ENCODE data around the gene PRPF38A.
A peak's percentile ranks its signal among the peaks of the same experiment; 100 is the strongest.

Gene PRPF38A

DNA sequence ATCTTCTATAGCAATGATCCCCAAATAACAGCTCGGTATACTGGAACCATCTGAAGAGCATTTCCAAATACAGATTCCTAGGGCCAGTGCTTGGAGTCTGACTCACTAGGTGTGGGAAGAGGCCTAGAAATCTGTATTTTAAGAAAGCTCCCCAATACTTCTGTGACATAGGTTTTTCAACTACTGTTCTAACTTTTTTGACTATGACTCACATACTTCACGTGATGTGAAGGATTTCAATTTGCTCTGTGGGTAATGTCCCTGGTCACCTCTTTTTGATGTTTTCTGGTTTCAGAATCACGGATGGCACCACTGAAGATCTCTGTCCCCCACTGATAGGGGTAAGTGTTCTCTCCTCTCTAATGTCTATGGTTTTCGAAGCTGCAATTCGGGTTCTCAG is 11.2 kb upstream of the PRPF38A start:
- H3K4me1 ChIP-seq = no peaks in the 10 kb centered on the region
- H3K27ac ChIP-seq = no peak overlapping the region
- H3K27me3 ChIP-seq = no peaks in the 10 kb centered on the region
- H3K4me3 ChIP-seq = no peak overlapping the region
- no peak overlapping the region for H3K4me2 ChIP-seq
- H3K36me3 ChIP-seq = peaks cover 99% of the 10 kb centered on the region
- H3K9me3 ChIP-seq = no peaks in the 10 kb centered on the region
- TF ChIP-seq Cebpa-rat (IDR thresholded peaks at IDR 0.05) = no peak
- H4K20me1 ChIP-seq = peaks cover 5% of the 10 kb centered on the region; the same call in 1 of the 2 replicates
- H3K9ac ChIP-seq = no peak overlapping the region

GRCh38 chr1:52399629-52400028 is 4.8 kb upstream of the PRPF38A start:
- peaks cover 78% of the 10 kb centered on the region for H3K36me3 ChIP-seq
- H3K27ac ChIP-seq = no peak overlapping the region
- no peak overlapping the region for H3K4me2 ChIP-seq
- H3K4me3 ChIP-seq = no peak overlapping the region
- H3K9me3 ChIP-seq = no peaks in the 10 kb centered on the region
- no peak for TF ChIP-seq Cebpa-rat (IDR thresholded peaks at IDR 0.05)
- H3K27me3 ChIP-seq = no peaks in the 10 kb centered on the region
- no peaks in the 10 kb centered on the region; the same call in 1 of the 2 replicates for H4K20me1 ChIP-seq
- no peak overlapping the region for H3K9ac ChIP-seq
- H3K4me1 ChIP-seq = peaks cover 19% of the 10 kb centered on the region

GRCh38 chr1:52400131-52400530 is 4.3 kb upstream of the PRPF38A start:
- Histone ChIP-seq H3K36me3 (peaks cover 73% of the 10 kb centered on the region), H3K27ac (no peak overlapping the region), H3K27me3 (no peaks in the 10 kb centered on the region), H3K9ac (no peak overlapping the region), H3K4me1 (peaks cover 19% of the 10 kb centered on the region), H4K20me1 (peaks cover 1% of the 10 kb centered on the region; the same call in 1 of the 2 replicates), H3K4me2 (no peak overlapping the region), H3K9me3 (no peaks in the 10 kb centered on the region), H3K4me3 (no peak overlapping the region)
- no peak for TF ChIP-seq Cebpa-rat (IDR thresholded peaks at IDR 0.05)

DNA sequence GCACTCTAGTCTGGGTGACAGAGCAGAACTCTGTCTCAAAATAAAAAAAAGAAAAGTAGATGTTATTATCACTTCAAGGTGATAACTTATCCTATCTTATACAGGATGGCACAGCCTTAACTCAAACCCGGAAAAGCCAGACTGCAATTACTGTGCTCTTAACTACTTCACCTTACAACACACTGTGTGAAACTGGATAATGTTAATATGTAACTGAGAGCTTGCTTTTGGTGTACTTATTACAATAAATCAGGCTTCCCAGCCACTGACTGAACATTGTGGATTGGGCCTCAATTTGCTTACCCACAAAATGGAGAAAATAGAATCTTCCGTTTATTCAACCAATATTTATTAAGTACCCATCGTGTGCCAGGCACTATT is 1.6 kb upstream of the PRPF38A start:
- no peaks in the 10 kb centered on the region for H3K9me3 ChIP-seq
- H3K9ac ChIP-seq = peak overlapping the region; percentile 95
- TF ChIP-seq Cebpa-rat (IDR thresholded peaks at IDR 0.05) = no peak
- peak overlapping the region; percentile 90 for H3K4me2 ChIP-seq
- H3K4me1 ChIP-seq = peaks cover 37% of the 10 kb centered on the region
- H4K20me1 ChIP-seq = peaks cover 17% of the 10 kb centered on the region
- peak overlapping the region; percentile 84 for H3K4me3 ChIP-seq
- H3K36me3 ChIP-seq = peaks cover 67% of the 10 kb centered on the region
- no peak overlapping the region; the same call in 1 of the 2 replicates for H3K27ac ChIP-seq
- no peaks in the 10 kb centered on the region for H3K27me3 ChIP-seq

DNA sequence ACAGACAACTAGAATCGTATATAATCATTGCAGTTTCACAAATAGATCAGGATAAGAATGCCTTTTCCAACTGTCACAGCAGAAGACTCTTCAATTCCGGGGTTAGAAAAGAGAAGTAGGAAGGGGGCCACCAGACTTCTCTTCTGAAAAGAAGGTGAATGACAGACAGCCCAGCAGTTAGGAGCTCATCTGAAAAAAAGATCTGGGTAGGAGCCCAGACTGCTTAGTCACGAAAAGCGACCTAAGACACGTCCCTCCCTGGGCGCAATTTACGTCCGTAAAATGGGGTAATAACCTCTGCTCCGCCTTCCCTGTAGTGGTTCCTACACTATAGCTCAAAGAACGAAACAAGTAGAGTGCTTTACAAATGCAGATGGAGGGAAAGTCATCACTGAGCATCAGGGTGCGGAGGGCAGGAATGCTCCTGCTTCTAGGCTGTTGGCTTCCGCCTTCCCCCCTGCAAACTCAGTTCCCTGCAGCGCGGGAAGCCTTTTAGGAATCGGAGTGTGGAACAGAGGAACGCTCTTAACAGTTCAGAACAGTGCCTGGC is 761 bp upstream of the PRPF38A start:
- H3K4me3 ChIP-seq = peak overlapping the region; percentile 84
- no peaks in the 10 kb centered on the region for H3K9me3 ChIP-seq
- H3K27ac ChIP-seq = peak overlapping the region; percentile 94
- no peak for TF ChIP-seq Cebpa-rat (IDR thresholded peaks at IDR 0.05)
- peaks cover 37% of the 10 kb centered on the region for H3K4me1 ChIP-seq
- peak overlapping the region; percentile 95 for H3K9ac ChIP-seq
- no peaks in the 10 kb centered on the region for H3K27me3 ChIP-seq
- H4K20me1 ChIP-seq = peaks cover 17% of the 10 kb centered on the region; the same call in 1 of the 2 replicates
- peak overlapping the region; percentile 90 for H3K4me2 ChIP-seq
- H3K36me3 ChIP-seq = peaks cover 67% of the 10 kb centered on the region

DNA sequence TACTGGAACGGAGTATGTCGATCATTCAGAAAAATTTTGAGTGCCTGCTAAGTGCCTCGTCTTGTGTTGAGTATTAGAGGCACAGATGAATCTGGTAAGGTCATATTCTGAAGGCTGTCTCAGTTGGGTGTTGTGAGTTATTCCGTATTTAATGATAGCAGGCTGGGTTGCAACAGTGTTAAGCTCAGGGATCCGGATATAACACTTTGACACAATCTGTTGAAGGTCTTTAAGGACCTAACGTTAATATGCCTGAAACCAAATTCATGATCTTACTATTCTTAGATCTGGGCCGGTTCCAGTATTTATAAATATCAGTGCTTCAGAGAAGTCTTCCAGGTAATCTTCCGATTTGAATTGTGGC is 555 bp downstream of the PRPF38A start:
- Histone ChIP-seq H3K4me3 (peak overlapping the region; percentile 84), H3K27me3 (no peaks in the 10 kb centered on the region), H3K27ac (peak overlapping the region; percentile 94), H3K36me3 (peaks cover 66% of the 10 kb centered on the region), H3K9me3 (no peaks in the 10 kb centered on the region), H4K20me1 (peaks cover 17% of the 10 kb centered on the region; the same call in 1 of the 2 replicates), H3K9ac (peak overlapping the region; percentile 95), H3K4me2 (peak overlapping the region; percentile 75), H3K4me1 (peaks cover 37% of the 10 kb centered on the region)
- no peak for TF ChIP-seq Cebpa-rat (IDR thresholded peaks at IDR 0.05)

DNA sequence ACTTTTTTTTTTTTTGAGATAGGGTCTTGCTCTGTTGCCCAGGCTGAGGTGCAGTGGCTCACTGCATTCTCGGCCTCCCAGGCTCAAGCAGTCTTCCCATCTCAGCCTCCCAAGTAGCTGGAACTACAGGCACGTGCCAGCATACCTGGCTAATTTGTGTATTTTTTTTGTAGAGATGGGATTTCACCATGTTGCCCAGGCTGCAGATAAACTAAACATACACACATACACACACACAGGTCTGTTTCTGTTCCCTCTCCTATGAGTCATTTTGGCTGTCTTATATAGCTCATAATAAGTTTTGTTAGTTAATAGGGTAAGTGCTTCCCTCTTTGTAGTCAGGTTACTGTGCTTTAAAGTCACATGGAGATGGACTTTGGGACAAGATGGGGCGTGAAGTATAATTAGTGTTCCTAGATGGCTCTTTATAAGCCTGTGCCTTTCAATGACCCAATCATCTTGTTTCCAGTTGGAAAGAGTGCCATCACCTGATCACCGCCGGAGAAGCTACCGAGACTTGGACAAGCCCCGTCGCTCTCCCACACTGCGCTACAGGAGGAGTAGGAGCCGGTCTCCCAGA is 9.1 kb downstream of the PRPF38A start:
- Histone ChIP-seq H3K36me3 (peaks cover 99% of the 10 kb centered on the region), H3K4me1 (no peaks in the 10 kb centered on the region), H3K9ac (no peak overlapping the region), H3K27ac (no peak overlapping the region), H3K4me3 (no peak overlapping the region), H4K20me1 (0 out of 2 replicates have a peak, but pooled peaks cover 9% of the 10 kb centered on the region), H3K27me3 (no peaks in the 10 kb centered on the region), H3K4me2 (no peak overlapping the region), H3K9me3 (no peaks in the 10 kb centered on the region)
- no peak for TF ChIP-seq Cebpa-rat (IDR thresholded peaks at IDR 0.05)

DNA sequence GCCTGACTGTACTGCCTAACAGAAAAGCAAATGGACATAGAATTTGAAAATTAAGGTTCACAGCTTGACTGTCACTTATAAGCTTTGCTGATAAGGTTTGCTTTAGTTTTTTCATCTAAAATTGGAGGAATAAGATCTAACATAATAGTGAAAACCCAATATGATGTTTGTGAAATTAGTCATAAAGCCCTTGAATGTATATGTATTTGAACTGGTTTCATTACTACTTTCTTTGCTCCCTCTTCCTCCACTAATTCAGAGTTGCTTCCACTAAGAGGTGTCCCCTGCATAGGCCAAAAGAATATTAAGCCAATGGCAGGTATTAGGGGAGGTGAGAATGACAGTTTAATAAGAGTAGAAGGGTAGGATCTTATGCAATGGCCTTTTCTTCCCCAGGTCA is 10.5 kb downstream of the PRPF38A start:
- Histone ChIP-seq H3K27ac (no peak overlapping the region), H3K4me1 (no peaks in the 10 kb centered on the region), H3K27me3 (no peaks in the 10 kb centered on the region), H4K20me1 (0 out of 2 replicates have a peak, but pooled peaks cover 9% of the 10 kb centered on the region), H3K4me3 (no peak overlapping the region), H3K36me3 (peaks cover 100% of the 10 kb centered on the region), H3K4me2 (no peak overlapping the region), H3K9me3 (no peaks in the 10 kb centered on the region), H3K9ac (no peak overlapping the region)
- TF ChIP-seq Cebpa-rat (IDR thresholded peaks at IDR 0.05) = no peak

DNA sequence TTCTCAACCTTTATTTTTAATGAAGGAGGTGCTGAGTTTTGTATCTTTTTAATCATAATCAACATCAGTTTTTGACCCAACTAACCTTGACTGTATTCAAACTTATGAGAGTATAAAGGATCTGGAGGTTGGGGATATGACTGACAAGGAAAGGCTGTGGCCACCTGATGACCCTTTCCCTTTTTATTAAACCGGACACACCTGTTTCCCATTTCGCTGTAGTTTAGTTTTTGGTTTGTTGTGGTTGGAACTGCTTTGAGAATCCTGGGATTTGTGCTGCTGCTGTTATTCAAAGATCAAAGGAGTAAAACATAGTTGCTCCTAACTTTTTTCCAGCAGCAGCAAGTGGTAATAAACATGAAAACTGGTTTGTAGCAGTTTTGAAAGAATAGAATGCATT is 12.4 kb downstream of the PRPF38A start:
- Histone ChIP-seq H3K27ac (no peak overlapping the region), H3K9me3 (no peaks in the 10 kb centered on the region), H3K36me3 (peaks cover 88% of the 10 kb centered on the region), H3K27me3 (no peaks in the 10 kb centered on the region), H4K20me1 (0 out of 2 replicates have a peak, but pooled peaks cover 5% of the 10 kb centered on the region), H3K9ac (no peak overlapping the region), H3K4me3 (no peak overlapping the region), H3K4me1 (no peaks in the 10 kb centered on the region), H3K4me2 (no peak overlapping the region)
- no peak for TF ChIP-seq Cebpa-rat (IDR thresholded peaks at IDR 0.05)

DNA sequence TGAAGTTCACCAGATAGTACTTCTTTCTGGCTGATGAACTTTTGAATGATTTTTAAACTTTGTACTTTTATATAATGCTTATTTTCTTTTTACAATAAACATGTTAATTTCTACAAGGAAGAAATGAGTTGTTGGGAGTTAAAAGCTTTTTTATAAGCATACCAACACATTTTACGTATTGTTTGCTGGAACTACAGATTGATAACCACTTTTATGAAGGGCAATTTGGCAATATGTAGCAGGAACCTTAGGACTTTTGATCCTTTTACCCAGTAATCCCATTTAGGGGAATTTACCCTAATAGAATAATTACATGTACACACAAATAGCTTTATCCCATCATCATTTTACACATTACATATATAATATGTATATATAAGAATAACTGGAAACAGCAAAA is 16.3 kb downstream of the PRPF38A start:
- TF ChIP-seq Cebpa-rat (IDR thresholded peaks at IDR 0.05) = no peak
- H3K27ac ChIP-seq = no peak overlapping the region
- no peak overlapping the region for H3K4me2 ChIP-seq
- no peaks in the 10 kb centered on the region for H3K27me3 ChIP-seq
- H3K9ac ChIP-seq = no peak overlapping the region
- no peak overlapping the region for H3K4me3 ChIP-seq
- H4K20me1 ChIP-seq = peaks cover 17% of the 10 kb centered on the region; the same call in 1 of the 2 replicates
- no peaks in the 10 kb centered on the region for H3K9me3 ChIP-seq
- H3K36me3 ChIP-seq = peaks cover 82% of the 10 kb centered on the region
- H3K4me1 ChIP-seq = peaks cover 17% of the 10 kb centered on the region
